ENCODE results near the gene CYP2S1.
"Not testable (repeated sequence)": the region's sequence is repeated elsewhere in the genome, so short reads cannot be mapped to it uniquely, and the experiment has no call there.

Gene CYP2S1

DNA sequence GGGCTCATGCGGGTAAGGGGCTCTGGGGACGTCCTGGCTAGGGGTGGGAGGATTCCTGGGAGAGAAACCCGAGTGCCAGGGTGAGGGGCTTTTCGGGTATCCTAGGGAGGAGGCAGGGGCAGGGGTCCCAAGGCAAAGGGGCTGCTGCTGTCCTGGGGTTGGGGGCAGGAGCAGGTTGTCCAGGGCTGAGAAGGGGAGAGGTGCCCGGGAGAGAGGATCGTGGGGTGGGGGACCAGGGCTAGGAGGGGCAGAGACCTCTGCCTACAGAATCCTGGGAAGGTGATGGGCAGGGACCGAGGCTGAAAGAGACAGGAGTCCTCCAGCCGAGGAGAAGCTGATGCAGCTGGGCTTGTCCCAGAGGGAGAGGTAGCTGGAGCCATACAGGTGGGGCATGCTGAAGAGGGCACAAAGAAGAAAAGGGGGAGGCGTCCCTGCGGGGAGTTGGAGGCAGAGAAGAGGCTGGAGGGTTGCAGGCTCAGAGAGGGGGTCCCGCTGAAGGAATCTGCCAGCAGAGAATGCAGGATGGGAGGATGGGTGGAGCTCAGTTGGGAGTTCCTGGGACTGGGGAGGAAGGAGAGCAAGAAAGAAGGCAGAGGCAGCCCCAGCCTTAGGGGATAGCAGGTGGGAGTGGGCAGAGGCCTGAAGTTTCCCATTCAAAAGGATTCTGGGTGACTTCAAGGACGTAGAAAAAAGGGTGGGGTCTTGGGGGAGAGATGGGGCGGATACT is 574 bp downstream of the CYP2S1 start:
- DNase-seq (ENCODE audit: low read depth): no peak
- H3K4me3 ChIP-seq (ENCODE audit: low read depth, low read length): peak overlapping the region; percentile 37

DNA sequence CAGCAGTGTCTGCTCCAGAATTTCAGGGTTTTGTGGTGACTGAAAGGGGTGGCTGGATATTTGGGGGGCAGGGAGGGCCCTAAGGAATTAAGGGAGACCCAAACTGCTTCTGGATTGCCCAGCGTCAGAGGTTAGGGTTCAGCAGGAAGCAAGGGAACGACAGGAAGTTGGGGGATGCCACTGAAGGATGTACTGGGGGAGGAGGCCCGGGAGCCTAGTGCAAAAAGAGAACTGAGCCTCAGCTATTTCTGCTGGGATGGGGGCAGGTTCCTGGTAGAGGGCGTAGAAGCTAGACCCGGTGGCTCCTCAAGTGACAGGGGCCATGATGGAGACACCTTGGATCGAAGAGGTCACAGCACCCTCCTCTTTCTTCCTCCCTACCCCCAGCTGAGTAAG is 1.1 kb downstream of the CYP2S1 start:
- DNase-seq (ENCODE audit: low read depth): no peak
- H3K4me3 ChIP-seq (ENCODE audit: low read depth, low read length): no peak overlapping the region

GRCh38 chr19:41195675-41196497 is 2.9 kb downstream of the CYP2S1 start:
- H3K4me3 ChIP-seq (ENCODE audit: low read depth, low read length): no peak overlapping the region
- no peak for DNase-seq (ENCODE audit: low read depth)

- H3K4me3 ChIP-seq (ENCODE audit: low read depth, low read length): no peak overlapping the region
- no peak for DNase-seq (ENCODE audit: low read depth)
These were observed 5.5 kb downstream of the CYP2S1 start for GRCh38 chr19:41198559-41198958.

- H3K4me3 ChIP-seq (ENCODE audit: low read depth, low read length): no peak overlapping the region
- no peak for DNase-seq (ENCODE audit: low read depth)
These were observed 10.4 kb downstream of the CYP2S1 start for GRCh38 chr19:41203371-41203770.

DNA sequence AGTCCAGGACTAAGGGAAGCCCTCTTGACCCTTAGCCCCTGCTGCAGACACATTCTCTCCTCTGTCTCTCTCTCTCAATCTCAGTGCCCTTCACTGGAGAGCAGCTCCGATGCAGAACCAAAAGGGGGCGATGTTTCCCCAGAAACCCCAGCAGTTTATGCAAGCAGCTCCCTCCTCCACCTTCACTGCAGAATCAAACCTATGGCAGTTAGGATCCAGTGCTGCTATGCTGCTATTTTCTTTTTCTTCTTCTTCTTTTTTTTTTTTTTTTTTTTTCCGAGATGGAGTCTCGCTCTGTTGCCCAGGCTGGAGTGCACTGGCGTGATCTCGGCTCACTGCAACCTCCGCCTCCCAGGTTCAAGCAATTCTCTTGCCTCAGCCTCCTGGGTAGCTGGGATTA is 11.3 kb downstream of the CYP2S1 start:
- not testable (repeated sequence) for H3K4me3 ChIP-seq (ENCODE audit: low read depth, low read length)
- DNase-seq (ENCODE audit: low read depth): peak; percentile 42

GRCh38 chr19:41205995-41206394 is 13.0 kb downstream of the CYP2S1 start:
- no peak for DNase-seq (ENCODE audit: low read depth)
- no peak overlapping the region for H3K4me3 ChIP-seq (ENCODE audit: low read depth, low read length)

DNA sequence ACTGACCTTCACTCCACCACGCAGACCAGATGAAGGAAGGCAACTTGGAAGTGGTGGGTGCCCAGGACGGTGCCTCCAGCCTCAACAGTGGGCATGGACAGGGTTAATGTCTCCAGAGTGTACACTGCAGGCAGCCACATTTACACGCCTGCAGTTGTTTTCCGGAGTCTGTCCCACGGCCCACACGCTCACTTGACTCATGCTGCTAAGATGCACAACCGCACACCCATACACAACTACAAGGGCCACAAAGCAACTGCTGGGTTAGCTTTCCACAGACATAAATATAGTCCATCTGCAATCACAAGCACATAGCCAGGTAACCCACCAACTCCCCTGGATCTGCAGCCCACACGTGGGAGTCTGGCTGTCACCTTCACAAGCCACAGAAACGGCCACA is 13.4 kb downstream of the CYP2S1 start:
- DNase-seq (ENCODE audit: low read depth): no peak
- no peak overlapping the region for H3K4me3 ChIP-seq (ENCODE audit: low read depth, low read length)

GRCh38 chr19:41206926-41207750 is 14.1 kb downstream of the CYP2S1 start:
- DNase-seq (ENCODE audit: low read depth): no peak
- no peak overlapping the region for H3K4me3 ChIP-seq (ENCODE audit: low read depth, low read length)

DNA sequence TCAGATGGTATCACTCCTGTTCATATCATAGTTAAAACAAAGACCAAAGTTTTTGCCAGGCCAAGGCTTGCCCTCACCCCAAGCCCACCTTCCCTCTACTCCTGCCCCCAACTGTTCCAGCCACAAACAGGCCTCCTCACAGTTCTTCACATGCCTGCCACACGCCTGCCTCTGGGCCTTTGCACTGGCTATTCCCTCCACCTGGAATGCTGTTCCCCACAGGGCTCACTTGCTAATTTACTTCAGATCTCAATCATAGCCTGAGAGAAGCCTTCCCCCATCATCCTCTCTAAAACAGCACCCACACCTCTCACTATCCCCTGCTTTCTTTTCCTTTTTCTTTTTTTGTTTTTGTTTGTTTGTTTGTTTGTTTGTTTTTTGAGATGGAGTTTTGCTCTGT is 21.1 kb downstream of the CYP2S1 start:
- no peak for DNase-seq (ENCODE audit: low read depth)
- H3K4me3 ChIP-seq (ENCODE audit: low read depth, low read length): no peak overlapping the region

GRCh38 chr19:41217741-41218140 is 24.7 kb downstream of the CYP2S1 start:
- H3K4me3 ChIP-seq (ENCODE audit: low read depth, low read length): no peak overlapping the region
- no peak for DNase-seq (ENCODE audit: low read depth)

GRCh38 chr19:41218249-41218614 is 25.2 kb downstream of the CYP2S1 start:
- no peak for DNase-seq (ENCODE audit: low read depth)
- H3K4me3 ChIP-seq (ENCODE audit: low read depth, low read length): peak overlapping the region; percentile 86

DNA sequence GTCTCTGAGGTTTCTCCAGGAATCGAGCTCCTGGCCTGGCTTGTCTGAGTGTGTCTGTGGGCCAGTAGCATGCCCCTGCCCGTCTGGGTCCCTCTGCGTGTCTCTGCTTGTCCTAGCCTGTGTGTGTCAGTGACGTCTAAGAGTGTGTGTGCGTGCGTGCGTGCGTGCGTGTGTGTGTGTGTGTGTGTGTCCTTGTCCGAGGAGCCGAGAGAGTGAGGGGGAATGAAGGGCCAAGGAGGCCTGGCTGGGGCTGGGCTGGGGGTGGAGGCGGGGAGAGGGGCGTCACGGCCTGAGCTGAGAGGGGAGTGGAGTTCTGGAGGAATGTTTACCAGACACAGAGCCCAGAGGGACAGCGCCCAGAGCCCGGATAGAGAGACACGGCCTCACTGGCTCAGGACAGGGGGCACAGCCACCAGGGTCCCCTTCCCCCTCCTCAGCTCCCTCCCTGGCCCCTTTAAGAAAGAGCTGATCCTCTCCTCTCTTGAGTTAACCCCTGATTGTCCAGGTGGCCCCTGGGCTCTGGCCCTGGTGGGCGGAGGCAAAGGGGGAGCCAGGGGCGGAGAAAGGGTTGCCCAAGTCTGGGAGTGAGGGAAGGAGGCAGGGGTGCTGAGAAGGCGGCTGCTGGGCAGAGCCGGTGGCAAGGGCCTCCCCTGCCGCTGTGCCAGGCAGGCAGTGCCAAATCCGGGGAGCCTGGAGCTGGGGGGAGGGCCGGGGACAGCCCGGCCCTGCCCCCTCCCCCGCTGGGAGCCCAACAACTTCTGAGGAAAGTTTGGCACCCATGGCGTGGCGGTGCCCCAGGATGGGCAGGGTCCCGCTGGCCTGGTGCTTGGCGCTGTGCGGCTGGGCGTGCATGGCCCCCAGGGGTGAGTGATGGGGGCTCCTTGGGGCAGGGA is 25.8 kb downstream of the CYP2S1 start, which contains the start of gene AXL:
Gene AXL (plus strand): TSS at position 609 of the 893 bp plus-strand sequence. CDS start 170 bp downstream, at position 779.
- peak within 1 kb of the TSS; percentile 86 for H3K4me3 ChIP-seq (ENCODE audit: low read depth, low read length)
- peak; percentile 61 for DNase-seq (ENCODE audit: low read depth)

DNA sequence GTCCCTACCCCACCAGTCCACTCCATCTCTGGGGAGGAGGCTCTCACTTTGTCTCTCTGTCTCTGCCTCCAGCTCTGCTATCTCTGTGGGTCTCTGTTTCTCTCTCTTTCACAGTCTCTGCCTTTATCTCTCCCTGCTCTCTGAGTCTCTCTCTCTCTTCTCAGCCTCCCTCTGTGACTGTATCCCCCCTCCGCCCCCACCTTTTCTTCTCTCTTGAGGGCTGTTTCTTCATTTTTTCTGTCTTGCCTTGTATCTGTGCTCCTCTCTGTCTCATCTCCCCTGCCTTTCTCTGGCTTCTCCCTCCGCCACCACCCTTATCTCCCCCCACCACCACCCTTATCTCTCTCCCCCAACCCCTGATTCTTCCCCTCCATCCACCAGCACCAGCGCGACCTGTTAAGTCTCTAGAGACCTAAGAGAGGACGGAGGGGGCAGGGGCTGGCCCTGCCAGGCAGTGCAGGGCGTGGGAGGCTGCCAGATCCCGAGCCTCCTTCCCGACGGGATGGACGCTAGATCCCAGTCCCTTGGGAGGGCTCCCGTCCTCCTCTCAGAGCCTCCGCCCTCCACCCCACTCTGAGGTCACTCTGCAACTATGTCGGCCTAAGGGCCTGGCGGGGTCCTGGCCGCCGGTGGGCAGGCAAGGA is 27.0 kb downstream of the CYP2S1 start:
- DNase-seq (ENCODE audit: low read depth): no peak
- peak overlapping the region; percentile 86 for H3K4me3 ChIP-seq (ENCODE audit: low read depth, low read length)

GRCh38 chr19:41220811-41221210 is 27.8 kb downstream of the CYP2S1 start:
- H3K4me3 ChIP-seq (ENCODE audit: low read depth, low read length): peak overlapping the region; percentile 86

DNA sequence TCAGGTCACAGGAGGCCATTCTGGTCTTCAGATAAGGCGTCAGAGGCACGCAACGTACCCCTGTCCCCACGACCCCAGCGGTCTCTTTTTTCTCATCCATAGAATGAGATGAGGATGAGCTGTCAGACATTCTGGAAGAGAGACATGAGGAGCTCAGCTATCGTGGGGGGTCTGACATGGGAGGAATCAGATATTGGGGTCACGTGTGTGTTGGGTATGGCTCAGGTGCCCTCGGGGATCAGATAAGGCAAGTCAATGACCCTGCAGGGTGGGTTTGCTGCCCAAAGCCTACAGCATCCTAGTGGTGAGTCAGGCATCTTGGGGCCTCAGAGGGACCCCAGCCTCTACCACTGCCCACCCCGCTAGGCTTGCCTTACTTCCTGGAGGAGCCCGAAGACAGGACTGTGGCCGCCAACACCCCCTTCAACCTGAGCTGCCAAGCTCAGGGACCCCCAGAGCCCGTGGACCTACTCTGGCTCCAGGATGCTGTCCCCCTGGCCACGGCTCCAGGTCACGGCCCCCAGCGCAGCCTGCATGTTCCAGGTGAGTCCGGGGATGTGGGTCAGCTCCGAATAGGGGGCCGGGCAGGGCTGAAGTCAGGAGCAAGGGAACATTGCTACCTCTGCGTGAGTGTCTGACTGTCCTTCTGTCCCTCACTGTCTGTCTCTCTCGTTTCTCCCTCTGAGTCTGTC is 28.6 kb downstream of the CYP2S1 start:
- DNase-seq (ENCODE audit: low read depth): no peak
- no peak overlapping the region for H3K4me3 ChIP-seq (ENCODE audit: low read depth, low read length)

More at GRCh38 chr19:41220811-41221210, 27.8 kb downstream of the CYP2S1 start:
- DNase-seq (ENCODE audit: low read depth): no peak

DNA sequence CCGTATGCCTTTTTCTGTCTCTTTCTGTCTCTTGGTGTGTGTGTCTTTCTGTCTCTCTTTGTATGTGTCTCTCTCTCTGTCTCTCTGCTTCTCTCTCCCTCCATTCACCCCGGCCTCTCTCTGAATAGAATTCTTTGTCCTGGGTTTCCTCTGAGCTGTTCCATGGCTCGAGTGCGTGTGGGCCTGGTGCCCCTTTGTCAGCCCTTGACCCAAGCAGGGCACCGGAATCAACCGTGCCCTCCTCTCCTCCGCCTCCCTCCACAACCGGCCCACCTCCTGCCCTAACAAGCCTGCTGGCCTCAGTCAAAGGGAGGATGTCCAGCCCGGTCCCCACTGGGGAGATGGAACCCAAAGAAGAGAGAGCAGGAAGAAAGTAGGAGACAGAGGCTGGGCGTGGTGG is 29.2 kb downstream of the CYP2S1 start:
- DNase-seq (ENCODE audit: low read depth): no peak
- H3K4me3 ChIP-seq (ENCODE audit: low read depth, low read length): no peak overlapping the region
